NCI-H345 treated with DMSO at 0.1 percent for 48 hours (cell line): Measurements from ENCODE around the gene TTC6.

ENCODE experiments used
- DNase-seq: peaks from one replicate; lab custom pipeline; 2025; ENCODE audit not compliant: unreplicated experiment; lab: John Stamatoyannopoulos, UW

The TTC6 gene

GRCh38 chr14:37595809-37596621, 586 bp downstream of the TTC6 start:
- DNase-seq: peak; percentile 90

DNA sequence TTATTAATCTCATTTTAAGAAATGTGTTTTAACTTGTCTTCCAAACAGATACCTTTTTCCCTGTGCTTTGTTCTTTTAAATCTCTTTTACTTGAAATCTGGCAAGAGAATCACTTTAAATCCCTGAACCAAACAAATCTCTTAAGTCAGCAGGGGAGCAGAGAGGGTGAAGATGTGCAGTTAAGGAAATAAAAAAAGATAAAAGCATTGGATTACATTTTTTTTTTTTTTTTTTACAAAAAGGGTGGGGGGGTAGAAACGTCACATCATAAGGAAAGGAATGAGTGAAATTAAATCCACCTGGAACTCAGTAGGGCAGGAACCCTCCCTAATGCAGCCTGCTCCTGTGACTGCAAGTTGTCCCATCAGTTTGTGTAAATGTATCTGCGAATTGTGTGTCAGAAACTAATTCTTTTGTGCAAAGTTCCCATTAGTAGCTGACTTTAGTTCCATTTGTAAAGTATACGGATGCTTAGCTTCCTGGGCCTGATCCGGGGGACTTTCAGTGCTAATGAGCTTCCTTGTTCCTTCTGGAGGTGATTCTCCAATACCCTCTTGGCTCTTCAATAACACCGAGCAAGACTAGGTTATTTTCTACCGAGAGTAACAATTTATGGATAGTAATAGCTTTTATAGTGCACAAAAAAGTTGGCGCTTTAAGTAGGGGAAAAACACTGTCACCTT, 1.5 kb downstream of the TTC6 start:
- DNase-seq: no peak

- DNase-seq: peak; percentile 43
Observed at GRCh38 chr14:37597538-37597913, 2.1 kb downstream of the TTC6 start.

- no peak for DNase-seq
Observed at GRCh38 chr14:37597914-37598746, 2.7 kb downstream of the TTC6 start.

DNA sequence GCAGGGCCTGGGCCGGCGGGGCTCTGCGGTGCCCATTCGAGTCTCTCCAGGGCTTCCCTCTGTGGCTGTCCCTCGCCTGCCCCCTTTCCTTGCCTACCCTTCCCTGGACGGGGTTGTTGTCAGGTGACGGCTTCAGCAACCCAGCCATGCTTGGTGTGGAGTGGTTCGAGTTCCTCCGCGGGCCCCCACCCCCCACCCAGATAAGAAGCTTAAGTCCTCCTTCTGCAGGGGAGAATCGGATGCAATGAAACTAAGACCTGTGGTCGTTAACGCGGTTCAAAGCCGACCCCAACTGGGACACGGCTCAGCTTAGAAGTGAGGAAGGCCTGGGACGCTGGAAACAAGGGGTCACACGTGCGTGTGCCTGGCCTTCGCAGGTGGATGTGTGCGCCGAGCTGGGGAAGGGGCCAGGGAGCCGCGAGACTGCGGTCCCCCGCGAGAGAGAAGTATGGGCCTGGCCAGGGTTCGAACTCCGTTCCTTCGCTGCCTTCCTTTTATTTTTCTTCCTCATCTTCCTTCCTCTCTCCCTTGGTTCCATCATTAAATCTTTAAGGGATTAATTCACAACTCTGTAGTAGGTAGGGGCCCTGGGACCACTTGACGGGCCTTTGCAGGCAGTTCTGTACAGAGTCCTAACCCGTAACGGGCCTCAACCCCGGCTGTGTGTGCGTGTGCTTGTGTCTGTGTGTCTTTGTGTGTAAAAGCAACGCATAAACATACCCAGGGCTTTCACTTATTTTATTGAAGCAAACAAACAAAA, 3.5 kb downstream of the TTC6 start:
- no peak for DNase-seq

DNA sequence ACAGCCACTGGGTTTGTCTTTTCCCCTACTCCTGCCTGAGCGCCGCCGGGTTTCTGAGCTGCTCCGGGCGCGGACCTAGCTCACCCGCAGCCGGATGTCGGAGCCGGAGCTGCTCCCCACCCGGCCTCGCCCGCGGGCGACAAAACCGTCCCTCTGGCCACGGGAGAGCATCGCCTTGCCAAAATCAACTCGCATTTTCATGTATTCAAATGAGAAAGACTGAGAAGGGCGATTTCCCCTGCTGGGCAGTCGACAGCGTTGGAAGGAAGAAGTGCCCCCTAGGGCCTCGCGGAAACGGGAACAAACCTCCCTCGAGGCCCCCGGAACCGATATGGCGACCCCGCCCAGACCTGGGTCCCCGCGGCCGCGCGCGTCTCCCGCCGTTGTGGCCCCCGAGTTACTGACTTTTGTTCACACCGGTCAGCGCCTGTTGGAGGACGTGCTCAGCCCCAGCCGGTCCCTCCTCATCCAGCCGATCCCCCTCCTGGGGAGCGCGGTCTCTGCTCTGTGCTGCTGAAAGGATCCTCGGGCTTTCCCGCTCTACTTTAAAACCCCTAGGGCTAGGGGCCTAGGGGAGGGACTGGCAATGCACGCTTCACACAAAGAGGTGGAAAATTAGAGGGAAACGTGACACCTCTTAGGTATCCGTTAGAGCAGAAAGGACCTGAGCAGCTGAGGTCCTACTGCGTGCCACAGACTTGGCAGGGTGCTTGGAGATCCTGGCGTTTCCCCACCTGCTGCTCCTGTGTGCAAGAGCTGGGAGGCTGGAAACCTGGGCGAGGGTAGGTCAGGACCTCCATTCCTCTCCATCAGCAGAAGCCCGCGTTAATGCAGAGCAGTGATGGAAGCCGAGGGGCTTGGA, 4.3 kb downstream of the TTC6 start:
- DNase-seq: peak; percentile 38

DNA sequence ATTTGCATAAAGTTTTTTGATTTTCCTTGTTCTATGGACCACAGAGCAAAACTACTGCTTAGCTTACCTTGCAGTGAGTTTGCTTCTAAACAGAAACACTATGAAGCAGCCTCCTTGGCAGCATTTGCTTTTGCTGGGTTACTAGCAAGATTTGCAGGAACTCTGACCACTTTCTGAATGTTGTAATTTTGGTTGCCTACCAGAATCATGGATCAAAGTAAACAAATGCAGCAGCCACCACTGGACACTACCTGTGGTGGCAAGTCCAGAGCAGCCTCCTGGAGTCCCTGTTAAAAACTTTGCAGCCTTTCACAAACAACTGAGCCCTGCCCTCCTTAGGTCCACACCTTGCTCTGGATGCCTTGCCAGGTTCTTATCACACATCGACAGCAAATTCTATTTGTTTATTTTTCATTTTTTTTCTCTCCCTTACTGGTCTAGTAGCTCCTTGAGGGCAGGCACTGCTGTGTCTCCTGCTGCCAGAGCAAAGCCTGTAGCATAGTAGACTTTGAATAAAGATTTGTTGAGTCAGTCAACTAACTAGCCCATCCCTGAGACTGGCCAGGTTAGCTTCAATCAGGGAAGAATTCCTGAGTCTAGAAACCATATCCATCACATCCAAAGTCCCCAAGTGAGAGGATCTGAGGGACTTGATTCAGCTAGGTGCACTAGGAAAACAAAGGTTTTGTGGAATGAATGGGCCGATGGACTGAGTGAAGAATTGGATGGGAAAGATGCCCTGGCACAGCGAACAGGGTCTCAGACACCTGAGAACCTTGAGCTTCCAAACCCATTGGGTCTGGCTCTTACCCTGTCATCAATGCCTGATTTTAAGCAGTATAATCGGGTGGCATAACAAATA, 5.7 kb downstream of the TTC6 start:
- DNase-seq: no peak

- DNase-seq: no peak
Observed at GRCh38 chr14:37601865-37602264, 6.4 kb downstream of the TTC6 start.

DNA sequence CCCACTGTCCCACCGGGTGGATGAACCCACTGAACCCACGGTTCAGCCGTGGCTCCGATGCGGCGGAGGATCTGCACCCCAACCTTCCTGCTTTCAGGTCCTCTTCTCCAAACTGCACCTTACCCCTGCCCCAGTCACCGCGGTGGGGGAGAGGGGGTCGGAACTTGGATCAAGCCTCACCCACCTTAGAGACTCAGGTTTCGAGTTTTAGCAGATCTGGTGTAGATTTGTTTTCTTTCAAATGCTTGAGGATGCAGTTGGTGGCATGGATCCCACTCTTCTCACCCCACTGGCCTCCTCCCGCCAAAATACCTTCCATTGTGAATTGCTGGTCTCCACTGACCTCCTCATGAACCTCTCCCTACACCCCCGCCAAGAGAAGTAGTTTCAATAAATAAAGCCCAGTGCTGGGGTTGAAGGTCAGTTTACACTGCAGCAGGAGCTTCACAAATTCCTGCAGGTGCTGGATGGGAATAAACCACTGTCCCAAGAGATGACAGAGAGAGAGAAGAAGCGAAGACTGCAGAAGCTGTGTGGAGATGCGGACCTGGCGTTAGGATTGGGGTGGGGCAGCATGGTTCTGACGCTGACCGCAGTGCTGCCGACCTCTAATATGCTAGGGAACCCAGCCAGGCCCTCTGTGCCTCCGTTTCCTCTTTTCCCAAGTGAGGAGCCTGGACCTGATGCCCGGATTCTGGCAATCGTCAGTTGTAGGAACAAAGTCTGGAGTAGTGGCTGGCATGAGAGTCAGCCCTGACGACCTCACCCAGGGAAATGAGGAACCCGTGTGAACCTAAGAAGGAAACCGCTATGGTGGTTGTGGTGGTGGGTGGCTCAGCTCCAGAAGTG, 7.4 kb downstream of the TTC6 start:
- no peak for DNase-seq

GRCh38 chr14:37603688-37604251, 8.3 kb downstream of the TTC6 start:
- no peak for DNase-seq

DNA sequence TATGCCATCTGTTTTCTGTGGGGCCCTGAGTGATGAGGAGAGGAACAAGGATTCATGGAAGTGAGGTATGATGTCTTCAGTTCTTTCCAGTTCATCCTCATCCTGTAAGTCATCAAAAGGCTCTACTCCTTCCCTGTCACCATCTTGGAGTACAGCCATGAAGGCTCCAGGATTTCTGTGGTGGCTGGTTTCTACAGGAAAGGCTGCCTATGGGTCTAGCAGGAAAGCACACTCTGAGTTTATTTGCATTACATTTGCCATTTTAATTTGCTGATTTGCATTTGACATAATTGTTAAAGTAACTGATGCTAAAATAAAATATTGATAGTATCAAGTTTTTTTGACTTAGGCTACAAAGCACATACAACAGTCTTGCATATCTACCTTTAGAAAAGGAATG, 11.2 kb downstream of the TTC6 start:
- DNase-seq: no peak

DNA sequence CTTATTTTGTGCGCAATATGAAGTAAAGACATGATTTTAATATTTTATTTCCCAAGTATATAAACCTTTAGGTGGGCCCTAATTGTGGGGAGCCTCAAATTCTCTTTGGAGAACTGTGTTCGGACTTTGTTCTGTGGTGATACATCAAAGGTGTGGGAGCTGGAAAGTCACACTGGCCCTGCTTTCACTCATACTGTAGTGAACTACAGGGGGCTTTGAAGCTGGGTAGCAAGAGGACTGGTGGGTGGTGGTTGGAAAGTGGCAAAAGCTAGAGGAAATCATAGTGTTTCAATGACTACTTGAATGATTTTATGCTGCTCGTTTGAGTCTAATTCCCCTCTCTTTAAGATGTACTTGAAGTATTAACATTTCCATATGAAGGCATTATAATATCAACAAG, 13.2 kb downstream of the TTC6 start:
- DNase-seq: no peak

DNA sequence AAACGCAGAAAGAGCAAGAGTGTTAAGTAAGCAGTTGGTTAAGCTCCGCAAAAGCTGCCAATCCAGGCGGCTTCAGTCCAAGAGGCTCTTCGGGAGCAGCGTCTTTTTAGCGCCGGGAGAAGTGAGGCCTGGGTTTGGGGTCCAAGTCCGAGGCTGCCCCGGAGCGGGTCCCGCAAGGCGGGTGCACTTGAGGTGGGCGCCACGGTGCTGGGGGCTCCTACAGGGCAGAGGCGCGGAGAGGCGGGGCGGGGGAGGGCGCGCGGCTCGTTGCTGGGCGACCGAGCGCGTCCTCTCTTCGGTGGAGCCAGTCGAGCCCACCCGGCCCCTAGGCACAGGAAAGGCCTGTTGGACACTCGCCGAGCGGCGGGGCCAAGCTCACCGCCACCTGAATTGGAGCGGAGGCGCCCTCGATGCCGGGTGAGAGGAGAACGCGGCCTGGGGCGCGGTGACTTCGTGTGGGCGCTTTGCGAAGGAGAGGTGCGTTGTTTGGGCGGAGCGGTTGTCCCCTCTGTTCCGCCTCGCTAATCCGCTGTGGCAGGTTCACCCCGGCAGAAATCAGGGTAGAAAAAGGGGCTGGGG, 15.6 kb downstream of the TTC6 start:
- no peak for DNase-seq

DNA sequence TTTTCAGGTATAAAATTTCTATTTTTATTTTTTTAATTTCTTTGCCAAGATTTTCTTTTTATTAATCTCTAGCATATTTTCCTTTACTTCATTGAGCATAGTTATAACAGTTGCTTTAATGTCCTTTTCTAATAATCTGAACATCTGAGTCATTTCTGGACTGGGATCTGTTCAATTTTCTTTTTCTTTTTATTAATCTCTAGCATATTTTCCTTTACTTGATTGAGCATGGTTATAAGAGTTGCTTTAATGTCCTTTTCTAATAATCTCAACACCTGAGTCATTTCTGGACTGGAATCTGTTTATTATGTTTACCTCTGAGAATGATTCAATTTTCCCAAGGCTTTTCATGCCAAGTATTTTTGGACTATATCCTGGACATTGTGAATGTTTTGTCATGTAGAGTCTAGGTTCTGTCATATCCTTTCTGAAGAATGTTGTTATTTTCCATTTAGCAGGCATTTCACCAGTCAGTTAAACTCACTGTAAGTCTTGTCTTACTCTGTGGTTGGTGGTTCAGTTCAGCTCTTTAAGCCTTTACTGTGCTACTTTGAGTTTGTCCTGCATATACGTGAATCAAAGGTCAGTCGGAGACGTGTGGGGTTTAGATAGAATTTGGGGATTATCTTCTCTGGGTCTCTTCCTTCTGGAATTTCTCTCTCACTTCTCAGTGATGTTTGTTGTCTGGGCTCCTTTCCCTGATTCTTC, 20.3 kb downstream of the TTC6 start:
- DNase-seq: no peak

GRCh38 chr14:37616853-37617252, 21.4 kb downstream of the TTC6 start:
- no peak for DNase-seq

- no peak for DNase-seq
Observed at GRCh38 chr14:37617864-37618365, 22.5 kb downstream of the TTC6 start.
